ENCODE data around the gene DIAPH3.

DIAPH3 gene

DNA sequence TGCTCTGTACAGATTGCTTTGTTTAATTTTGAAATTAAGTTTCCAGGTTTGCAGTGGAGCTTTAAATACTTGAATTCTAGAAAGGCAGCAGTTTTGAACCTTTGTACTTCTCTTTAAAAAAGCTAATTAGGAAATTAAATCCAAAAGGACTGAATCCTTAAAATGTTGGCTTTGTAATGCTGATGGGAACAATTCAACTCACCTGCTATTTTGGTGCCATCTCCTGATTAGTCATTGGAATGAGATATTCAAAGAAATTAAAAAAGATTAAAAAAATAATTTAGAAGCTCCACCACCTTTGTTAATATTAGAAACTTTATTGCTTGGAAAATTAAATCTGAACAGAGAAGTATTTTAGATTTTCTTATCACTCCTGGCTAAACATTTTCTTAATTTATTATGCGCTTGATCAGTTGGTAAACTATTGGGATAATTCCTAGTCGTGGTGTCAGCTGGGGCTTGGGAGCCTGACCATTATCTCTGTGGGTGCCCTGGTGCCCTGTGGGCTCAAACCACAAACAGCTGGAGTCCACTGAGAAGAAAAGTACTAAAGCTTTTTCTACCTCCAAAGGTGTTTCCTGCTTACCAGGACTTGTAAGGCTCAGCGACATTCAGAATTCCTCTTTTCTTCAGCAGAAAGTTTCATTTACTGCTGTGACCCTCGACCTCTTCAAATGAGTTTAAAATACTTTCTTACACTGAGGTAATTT is 540.4 kb downstream of the DIAPH3 start:
- DNase-seq (ENCODE audit: insufficient read length, low spot score): no peak
- FAIRE-seq: no peak
- TF ChIP-seq PAX5 (IDR thresholded peaks at IDR 0.05; ENCODE audit: insufficient read depth, low read length, severe bottlenecking) (no peak), TAF1 (IDR thresholded peaks at IDR 0.05; ENCODE audit: low read depth, low read length) (no peak), POLR2AphosphoS5 (IDR thresholded peaks at IDR 0.05; ENCODE audit: low read depth, low read length) (no peak), POU2F2 (IDR thresholded peaks at IDR 0.05; ENCODE audit: low read depth, low read length) (no peak), SPI1 (IDR thresholded peaks at IDR 0.05; ENCODE audit: low read depth, low read length) (no peak)

DNA sequence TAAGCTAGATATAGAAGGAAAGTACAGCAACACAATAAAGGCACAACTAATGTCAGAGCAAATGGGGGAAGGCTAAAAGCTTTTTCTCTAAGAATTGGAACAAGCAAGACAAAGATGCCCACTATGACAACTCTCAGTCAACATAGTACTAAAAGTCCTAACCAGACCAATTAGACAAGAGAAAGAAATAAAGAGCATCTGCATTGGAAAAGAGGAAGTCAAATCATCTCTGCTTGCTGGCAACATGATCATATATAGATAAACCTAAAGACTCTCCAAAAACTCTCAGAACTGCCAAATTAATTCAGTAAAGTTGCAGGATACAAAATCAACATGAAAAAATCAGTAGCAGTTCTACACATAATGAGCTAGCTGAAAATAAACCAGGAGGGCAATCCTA is 542.0 kb downstream of the DIAPH3 start:
- DNase-seq (ENCODE audit: insufficient read length, low spot score) (no peak), FAIRE-seq (no peak)
- no peak for TF ChIP-seq POU2F2 (IDR thresholded peaks at IDR 0.05; ENCODE audit: low read depth, low read length)
- TF ChIP-seq POLR2AphosphoS5 (IDR thresholded peaks at IDR 0.05; ENCODE audit: low read depth, low read length): no peak
- TF ChIP-seq PAX5 (IDR thresholded peaks at IDR 0.05; ENCODE audit: insufficient read depth, low read length, severe bottlenecking): no peak
- TF ChIP-seq TAF1 (IDR thresholded peaks at IDR 0.05; ENCODE audit: low read depth, low read length): no peak
- 0 out of 2 replicates have a peak, but pooled peaks have one; percentile 43 for TF ChIP-seq SPI1 (IDR thresholded peaks at IDR 0.05; ENCODE audit: low read depth, low read length)
- TF ChIP-seq POLR2A (IDR thresholded peaks at IDR 0.05; ENCODE audit: low read depth, low read length): no peak
